Measurements from ENCODE around the gene CASZ1. TPM values are rescaled to one million over a fixed set of nuclear protein-coding genes. Genes with fewer than 3 reads are reported as not detected.
A peak's percentile ranks its signal among the peaks of the same experiment; 100 is the strongest.

CASZ1 gene
- total RNA-seq, 1 experiment from 2014 or later = 8.5 TPM

DNA sequence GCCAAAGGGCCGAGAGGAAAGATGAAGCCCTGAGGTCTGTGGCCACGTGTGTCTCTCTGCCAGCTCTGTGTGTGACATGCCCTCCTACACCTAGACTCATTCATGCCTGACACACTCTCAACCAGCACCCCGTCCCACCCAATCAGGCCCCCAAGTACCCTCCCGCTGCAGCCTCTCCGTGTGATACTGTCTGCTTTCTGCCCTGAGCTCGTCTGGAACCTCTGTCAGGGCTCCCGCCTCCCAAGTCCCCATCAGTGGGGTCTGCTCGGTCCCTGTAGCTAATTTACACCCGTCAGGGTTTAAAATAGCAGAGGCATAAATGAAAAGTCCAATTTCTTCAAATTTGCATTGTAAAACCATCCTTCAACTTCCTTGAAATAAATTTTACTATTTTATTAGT is 20.7 kb downstream of the CASZ1 start:
- DNase-seq (ENCODE audit: low read depth) = no peak

DNA sequence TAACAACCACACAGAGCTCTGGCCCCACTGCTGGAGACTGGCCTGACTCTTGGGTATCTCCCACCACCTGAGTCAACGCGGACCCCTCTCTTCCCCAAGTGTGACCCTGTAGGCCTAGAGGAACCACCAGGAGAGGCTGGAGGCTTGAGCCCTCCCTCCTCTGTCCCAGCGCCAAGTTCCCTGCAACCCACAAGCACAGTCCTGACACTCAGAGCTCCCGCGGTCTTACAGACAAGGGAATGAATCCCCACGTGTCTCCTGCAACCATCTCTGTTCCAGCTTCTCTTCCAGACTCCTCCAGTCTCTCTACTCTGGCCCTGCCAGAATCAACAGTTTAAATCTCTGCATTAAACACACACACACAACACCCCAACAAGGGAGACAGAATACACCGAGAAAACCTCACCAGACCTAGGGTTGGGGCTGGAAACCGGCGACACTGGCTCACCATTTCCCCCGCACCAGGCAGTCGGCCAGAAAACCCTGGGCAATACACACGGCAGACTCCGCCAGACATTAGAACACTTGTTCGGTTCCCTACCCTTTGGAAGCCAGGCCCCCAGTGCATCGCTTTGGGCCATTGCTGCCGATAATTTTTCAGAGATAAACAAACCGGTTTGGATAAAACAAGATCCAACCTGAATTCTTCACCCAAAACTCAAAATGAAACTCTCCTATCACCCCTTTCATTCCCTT is 21.7 kb downstream of the CASZ1 start:
- DNase-seq (ENCODE audit: low read depth) = no peak

GRCh38 chr1:10773851-10774614 is 22.4 kb downstream of the CASZ1 start:
- no peak for DNase-seq (ENCODE audit: low read depth)

DNA sequence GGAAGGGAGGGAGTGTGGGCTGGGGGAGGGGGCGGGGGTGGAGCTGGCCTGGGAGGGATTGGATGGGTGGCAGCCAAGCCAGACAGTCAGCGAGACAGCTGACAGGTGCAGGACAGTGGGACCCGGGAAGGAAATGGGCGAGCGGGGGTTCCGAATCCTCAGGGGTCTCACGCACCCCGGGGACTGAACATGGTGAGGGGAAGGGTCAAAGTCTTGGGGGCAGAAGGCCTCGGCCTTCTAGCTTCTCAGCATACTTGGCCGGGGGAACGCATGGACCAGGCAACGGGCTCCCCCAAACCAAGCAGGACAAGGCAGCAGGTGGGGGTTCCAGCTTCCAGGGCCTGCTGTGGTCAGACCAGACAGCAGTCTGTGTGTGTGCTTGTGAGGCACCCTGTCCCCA is 23.1 kb downstream of the CASZ1 start:
- no peak for DNase-seq (ENCODE audit: low read depth)

GRCh38 chr1:10772711-10773110 is 23.7 kb downstream of the CASZ1 start:
- no peak for DNase-seq (ENCODE audit: low read depth)

DNA sequence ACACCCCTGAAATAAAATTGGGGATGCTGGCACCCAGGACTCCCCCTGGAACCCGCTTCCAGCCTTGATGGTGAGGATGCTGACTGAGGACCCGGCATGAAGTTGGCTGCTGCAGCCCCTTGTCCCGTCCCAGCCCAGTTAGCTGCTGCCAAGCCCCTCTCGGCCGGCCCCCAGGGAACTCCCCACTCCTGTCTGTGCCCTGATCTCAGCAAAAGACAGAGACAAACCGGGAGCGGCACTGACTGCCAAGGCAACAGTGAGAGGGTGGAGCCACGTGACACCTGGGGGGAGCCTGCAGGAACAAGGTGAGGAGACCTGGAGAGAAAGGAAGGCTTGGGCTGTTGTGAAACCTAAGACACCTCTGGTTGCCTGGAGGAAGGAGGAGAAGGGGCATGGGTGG is 24.7 kb downstream of the CASZ1 start:
- no peak for DNase-seq (ENCODE audit: low read depth)

DNA sequence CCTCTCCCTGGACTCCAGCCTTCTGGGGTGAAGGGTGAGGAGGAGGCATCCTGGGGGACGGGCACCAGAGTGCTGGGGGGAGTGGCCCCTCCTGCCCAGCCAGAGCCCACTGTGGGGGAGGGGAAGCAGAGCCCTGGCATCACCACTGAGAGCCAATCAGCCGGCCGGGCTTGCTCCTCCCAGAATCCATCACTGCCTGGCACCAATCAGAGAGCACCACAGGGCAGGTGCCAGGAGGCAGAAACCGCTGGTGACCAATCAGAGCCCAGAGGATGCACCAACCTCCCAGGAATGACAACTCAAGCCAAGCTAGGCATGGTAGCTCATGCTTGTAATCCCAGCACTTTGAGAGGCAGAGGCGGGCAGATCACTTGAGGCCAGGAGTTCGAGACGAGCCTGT is 27.9 kb downstream of the CASZ1 start:
- DNase-seq (ENCODE audit: low read depth) = no peak

- DNase-seq (ENCODE audit: low read depth) = no peak
Observed at GRCh38 chr1:10767282-10767681, 29.2 kb downstream of the CASZ1 start.

GRCh38 chr1:10765734-10766478 is 30.5 kb downstream of the CASZ1 start:
- DNase-seq (ENCODE audit: low read depth) = no peak

GRCh38 chr1:10765304-10765703 is 31.1 kb downstream of the CASZ1 start:
- no peak for DNase-seq (ENCODE audit: low read depth)

GRCh38 chr1:10764296-10764798 is 32.1 kb downstream of the CASZ1 start:
- DNase-seq (ENCODE audit: low read depth) = no peak

- DNase-seq (ENCODE audit: low read depth) = no peak
Observed at GRCh38 chr1:10762875-10763274, 33.6 kb downstream of the CASZ1 start.

GRCh38 chr1:10762153-10762523 is 34.3 kb downstream of the CASZ1 start:
- DNase-seq (ENCODE audit: low read depth) = no peak

GRCh38 chr1:10761503-10762152 is 34.8 kb downstream of the CASZ1 start:
- DNase-seq (ENCODE audit: low read depth) = no peak

DNA sequence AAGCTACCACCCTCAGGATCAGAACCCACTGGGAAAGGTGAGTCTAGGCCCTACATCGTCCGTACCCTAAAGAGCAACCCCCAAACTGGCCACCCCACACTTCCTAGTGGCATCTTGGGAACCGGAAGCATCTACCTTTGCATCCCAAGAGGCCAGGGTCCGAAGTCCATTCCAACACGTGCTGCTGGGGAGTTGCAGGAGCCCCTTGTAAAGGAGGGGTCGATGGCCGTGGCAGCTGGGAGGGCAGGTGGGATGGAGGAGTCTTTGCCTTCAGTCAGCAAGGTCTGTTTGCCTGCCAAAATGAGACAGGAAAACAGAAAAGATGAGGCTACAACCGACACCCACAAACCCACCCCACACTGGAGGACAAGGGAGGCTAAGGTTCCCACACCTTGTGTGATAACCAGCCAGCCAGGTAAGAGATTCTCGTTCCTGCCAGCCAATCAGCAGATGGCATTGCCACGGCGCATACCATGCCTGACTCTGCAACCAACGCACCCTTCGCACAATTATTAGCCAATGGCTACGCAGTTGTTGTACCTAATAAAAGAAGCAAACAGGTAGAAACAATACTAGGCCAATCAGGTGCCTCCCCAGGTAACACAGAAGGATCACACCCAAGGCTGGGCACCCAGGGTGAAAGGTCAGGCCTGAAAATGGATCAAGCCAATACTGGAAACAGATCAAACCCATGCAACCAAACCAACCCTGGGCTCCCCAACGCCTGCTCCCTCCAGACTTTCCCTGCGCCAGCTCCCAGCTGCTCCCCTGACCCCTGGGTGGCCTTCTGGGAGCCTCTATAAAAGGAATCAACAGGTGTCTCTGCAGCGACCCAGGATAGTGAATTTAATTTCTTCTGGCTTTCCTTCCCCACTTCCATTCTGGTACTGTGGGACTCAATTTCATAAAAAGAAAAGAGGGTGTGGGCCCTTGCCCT is 35.6 kb downstream of the CASZ1 start:
- DNase-seq (ENCODE audit: low read depth) = no peak

DNA sequence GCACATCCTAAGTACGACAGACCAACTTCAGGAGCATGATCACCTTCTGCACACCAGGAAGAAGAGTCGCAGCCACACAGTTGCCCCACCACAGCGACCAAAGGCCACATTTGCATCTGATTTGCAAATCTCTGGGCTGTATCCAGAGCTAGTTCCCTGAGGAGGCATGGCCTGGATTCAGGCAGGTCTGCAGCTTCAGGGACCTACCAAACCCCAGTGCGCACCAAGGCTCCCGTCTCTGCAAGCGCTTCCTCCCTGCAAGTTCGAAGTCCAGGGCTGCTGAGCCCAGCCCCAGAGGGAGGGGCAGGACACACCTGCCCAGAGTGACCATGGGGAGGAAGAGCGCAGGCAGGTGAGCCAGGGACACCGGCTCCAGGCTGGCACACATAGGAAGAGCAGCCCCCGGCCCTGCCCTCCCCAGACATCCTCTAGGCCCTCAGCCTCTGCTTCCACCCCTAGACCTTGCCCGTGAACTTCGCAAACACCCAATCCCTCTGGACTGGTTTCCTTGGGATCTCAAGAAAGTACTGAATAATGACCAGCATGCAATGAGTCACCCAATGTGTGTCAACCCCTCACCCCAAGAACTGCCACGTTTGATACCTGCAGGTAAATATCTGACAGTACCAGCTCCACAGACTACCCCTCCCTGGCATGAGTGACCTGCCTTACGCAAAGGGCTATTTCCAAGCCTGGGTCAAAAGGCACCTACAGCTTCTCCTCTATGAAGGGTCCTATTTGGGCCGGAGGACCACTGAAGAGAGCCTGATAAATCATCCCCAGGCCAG is 36.8 kb downstream of the CASZ1 start:
- DNase-seq (ENCODE audit: low read depth) = no peak

- no peak for DNase-seq (ENCODE audit: low read depth)
Observed at GRCh38 chr1:10756842-10757241, 39.6 kb downstream of the CASZ1 start.

DNA sequence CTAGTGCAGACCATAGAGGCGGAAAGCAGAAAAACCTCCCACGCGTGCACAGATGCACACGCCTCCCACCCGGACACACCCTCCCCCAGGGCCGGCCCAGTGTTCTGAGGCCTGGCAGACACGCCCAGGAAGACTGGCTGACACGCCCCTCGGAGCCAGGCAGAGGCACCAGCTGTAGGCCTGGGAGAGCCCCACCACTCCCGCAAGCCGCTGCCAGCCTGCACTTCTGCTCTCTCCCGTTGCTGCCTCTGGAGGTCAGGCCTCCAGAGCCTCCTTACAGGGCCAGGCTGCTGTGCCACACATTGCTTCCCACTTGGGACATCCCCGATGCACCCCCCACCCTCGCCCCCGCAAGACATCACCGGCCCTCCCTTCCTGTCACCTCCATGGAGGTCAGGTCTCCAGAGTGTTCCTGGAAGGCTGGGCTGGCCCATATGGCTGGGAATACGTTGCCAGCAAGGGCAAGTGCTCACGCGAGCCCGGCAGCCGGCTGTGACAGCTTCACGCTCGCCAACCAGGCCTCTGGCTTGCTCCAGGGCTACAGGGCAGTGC is 40.4 kb downstream of the CASZ1 start:
- DNase-seq (ENCODE audit: low read depth) = peak; percentile 62

DNA sequence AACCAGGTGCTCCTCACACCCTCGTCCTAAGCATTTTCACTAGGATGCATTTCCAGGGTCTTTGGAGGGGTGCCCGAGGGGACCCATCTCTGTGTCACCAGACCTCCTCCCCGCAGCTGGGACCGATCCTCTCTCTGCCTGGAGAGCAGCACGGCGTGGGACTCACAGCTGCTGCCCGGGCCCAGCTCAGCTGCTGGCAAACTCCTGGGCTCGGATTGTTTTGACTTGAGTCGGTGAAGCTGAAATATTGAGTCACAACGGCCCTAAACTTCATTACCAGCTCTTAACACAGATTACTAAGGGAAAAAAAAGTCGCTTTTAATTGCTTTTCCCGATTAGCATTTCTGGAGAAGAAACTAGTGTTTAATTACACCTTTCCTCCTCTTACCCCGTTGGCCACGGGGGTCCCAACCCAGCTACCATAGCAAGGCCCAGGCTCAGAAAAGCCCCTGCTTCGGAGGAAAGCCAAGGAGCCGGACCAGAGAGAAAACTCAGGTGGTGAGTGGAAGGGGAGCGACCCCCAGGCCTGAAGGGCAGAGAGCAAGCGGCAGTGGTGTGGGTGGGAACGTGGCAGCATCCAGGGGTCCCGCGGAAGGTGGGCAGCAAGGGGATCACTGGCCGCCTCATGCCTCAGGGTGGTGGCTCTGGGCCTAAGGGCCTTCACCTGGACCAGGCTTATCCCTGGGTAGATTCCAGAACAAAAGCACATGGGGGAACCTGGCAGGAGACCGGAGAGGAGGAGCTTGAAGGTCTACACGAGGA is 41.7 kb downstream of the CASZ1 start:
- DNase-seq (ENCODE audit: low read depth) = no peak

All from Daoy (cell line).